HepG2 (cell line): ENCODE results near the gene ZNF3. TPM values are rescaled to one million over a fixed set of nuclear protein-coding genes. Genes with fewer than 3 reads are reported as not detected.

Experiments used
- ATAC-seq: fragments of 200-7000 bp; cut with Tn5 transposase; 3 replicates; pipeline ENCODE4 v1.9.1; 2020; ENCODE audit warnings: mild to moderate bottlenecking, moderate library complexity
- BruUV-seq: library from RNA; stranded (reverse); fragments of 400-500 nt; replicated peaks from 2 replicates; lab custom pipeline; 2021; lab: Mats Ljungman, UMichigan
- CTCF ChIA-PET: fragments of 300-600 bp; formaldehyde crosslinking; extraction: SDS; loops from one replicate; lab custom pipeline; 2021; ENCODE audit warnings: low total read pairs, inconsistent platforms, low intra/inter-chr PET ratio; lab: Yijun Ruan, JAX
- POLR2A ChIA-PET: fragments of 350-600 bp; sonication (Branson Sonifier 250); formaldehyde crosslinking; loops from one replicate; lab custom pipeline; 2020; ENCODE audit warnings: antibody characterized with exemption, inconsistent platforms; lab: Yijun Ruan, JAX
- DNase-seq: peaks from one replicate; pipeline ENCODE4 v3.0.0-alpha.2; 2015; ENCODE audit warnings: low spot score
- FAIRE-seq: peaks from 3 replicates; lab custom pipeline; 2011; peaks lifted over from hg19 to GRCh38; lab: Jason Lieb, UNC
- H2AFZ ChIP-seq: one replicate; pipeline ENCODE4 v1.6.1; 2011; ENCODE audit warnings: low read length, inconsistent platforms
- H3K27ac ChIP-seq: fragments of 300-600 bp; 3 replicates; pipeline ENCODE4 v1.8.0; 2011; ENCODE audit warnings: mixed run types, mild to moderate bottlenecking, mixed read lengths, low read length, inconsistent platforms; ENCODE audit not compliant: insufficient read depth; ENCODE audit errors: extremely low read length
- H3K27me3 ChIP-seq, 2 experiments: fragments of 200-600 bp in 1 of 2; 2 replicates in 1 of 2; 3 replicates in 1 of 2; pipeline versions ENCODE4 v1.6.0 to v1.8.0; 2011; ENCODE audit warnings: low read length in 2 of 2, mild to moderate bottlenecking in 2 of 2, moderate library complexity in 2 of 2, inconsistent platforms in 1 of 2; ENCODE audit not compliant: insufficient read depth in 2 of 2, control insufficient read depth in 1 of 2
- H3K36me3 ChIP-seq, 2 experiments: fragments of 200-600 bp in 1 of 2; replicated peaks in 1 of 2; 2 replicates in 1 of 2; 3 replicates in 1 of 2; pipeline versions ENCODE4 v1.5.1 to v1.8.0; 2011; ENCODE audit warnings: low read length in 2 of 2, inconsistent platforms in 1 of 2; ENCODE audit not compliant: insufficient read depth in 2 of 2, control insufficient read depth in 1 of 2
- H3K4me1 ChIP-seq: 2 replicates; pipeline ENCODE4 v1.5.1; 2012; ENCODE audit warnings: low read length, inconsistent platforms; ENCODE audit not compliant: insufficient read depth
- H3K4me2 ChIP-seq: 2 replicates; pipeline ENCODE4 v1.6.0; 2011; ENCODE audit warnings: low read depth, low read length, inconsistent platforms
- H3K4me3 ChIP-seq, 3 experiments: fragments of 200-600 bp in 1 of 3; sonication (generic), shearing (Covaris generic) in 1 of 3; replicated peaks in 1 of 3; 2 replicates each; pipeline ENCODE4 v1.5.1; 2011 to 2016; ENCODE audit warnings: low read length in 3 of 3, inconsistent platforms in 2 of 3, low read depth in 2 of 3, mild to moderate bottlenecking in 2 of 3, control low read depth in 1 of 3, mixed read lengths in 1 of 3; ENCODE audit not compliant: insufficient read depth in 1 of 3
- H3K79me2 ChIP-seq: one replicate; pipeline ENCODE4 v1.6.1; 2011; ENCODE audit warnings: low read length, inconsistent platforms; ENCODE audit not compliant: insufficient read depth
- H3K9ac ChIP-seq: 2 replicates; pipeline ENCODE4 v1.6.0; 2011; ENCODE audit warnings: mild to moderate bottlenecking, low read depth, low read length, inconsistent platforms; ENCODE audit not compliant: insufficient read depth
- H3K9me3 ChIP-seq: 2 replicates; pipeline ENCODE4 v1.5.1; 2012; ENCODE audit warnings: mild to moderate bottlenecking, low read length
- H4K20me1 ChIP-seq: 2 replicates; pipeline ENCODE4 v1.6.0; 2011; ENCODE audit warnings: inconsistent platforms, mild to moderate bottlenecking, low read length, moderate library complexity; ENCODE audit not compliant: insufficient read depth
- EEA1 ChIP-seq: sonication (generic); formaldehyde crosslinking; IDR thresholded peaks from 2 replicates; pipeline ENCODE4 v1.5.1; 2020; ENCODE audit warnings: mild to moderate bottlenecking, missing genetic modification reagents, borderline replicate concordance
- GTF2F1 ChIP-seq: fragments of 150-350 bp; IDR thresholded peaks from 2 replicates; pipeline ENCODE4 v1.6.1; 2014; ENCODE audit warnings: low read length
- HOXA5 ChIP-seq: sonication (generic); formaldehyde crosslinking; IDR thresholded peaks from 2 replicates; pipeline ENCODE4 v1.4.0; 2020; ENCODE audit warnings: missing genetic modification reagents
- MEIS2 ChIP-seq: sonication (generic); formaldehyde crosslinking; IDR thresholded peaks from 2 replicates; pipeline ENCODE4 v1.9.0; 2021; ENCODE audit warnings: mild to moderate bottlenecking, missing genetic modification reagents
- RBM22 ChIP-seq: fragments of 200-400 bp; formaldehyde crosslinking; optimal IDR thresholded peaks from 2 replicates; pipeline ENCODE3; 2017; ENCODE audit warnings: mild to moderate bottlenecking, low read length, moderate library complexity
- RFXAP ChIP-seq: sonication (generic); formaldehyde crosslinking; IDR thresholded peaks from 2 replicates; pipeline ENCODE4 v1.4.0; 2020; ENCODE audit warnings: missing genetic modification reagents, borderline replicate concordance
- SAP130 ChIP-seq: IDR thresholded peaks from 2 replicates; pipeline ENCODE4 v1.6.1; 2016; ENCODE audit warnings: low read depth
- SMYD3 ChIP-seq: sonication (generic); formaldehyde crosslinking; IDR thresholded peaks from 2 replicates; pipeline ENCODE4 v1.8.1; 2023; ENCODE audit warnings: mild to moderate bottlenecking, missing genetic modification reagents
- SOX5 ChIP-seq: IDR thresholded peaks from 2 replicates; pipeline ENCODE4 v1.6.1; 2016; ENCODE audit warnings: borderline replicate concordance
- ZFY ChIP-seq: sonication (generic); formaldehyde crosslinking; IDR thresholded peaks from 2 replicates; pipeline ENCODE4 v1.4.0; 2020; ENCODE audit warnings: missing genetic modification reagents
- ZNF235 ChIP-seq: sonication (generic); formaldehyde crosslinking; IDR thresholded peaks from 2 replicates; pipeline ENCODE4 v1.8.1; 2023; ENCODE audit warnings: mild to moderate bottlenecking, missing genetic modification reagents, borderline replicate concordance
- ZNF30 ChIP-seq: sonication (generic); formaldehyde crosslinking; IDR thresholded peaks from 2 replicates; pipeline ENCODE4 v1.5.0; 2020; ENCODE audit warnings: mild to moderate bottlenecking, missing genetic modification reagents
- ZNF550 ChIP-seq: sonication (generic); formaldehyde crosslinking; IDR thresholded peaks from 2 replicates; pipeline ENCODE4 v1.4.0; 2020; ENCODE audit warnings: mild to moderate bottlenecking, missing genetic modification reagents, borderline replicate concordance
- ZNF768 ChIP-seq: sonication (generic); formaldehyde crosslinking; IDR thresholded peaks from 2 replicates; pipeline ENCODE4 v1.4.0; 2020; ENCODE audit warnings: missing genetic modification reagents
- WGBS: methylation state at CpG from one replicate; pipeline ENCODE4 v1.1.6; 2017; ENCODE audit warnings: low lambda C conversion rate; 5-methylcytosine and 5-hydroxymethylcytosine counted together
- in situ Hi-C: cut with HindIII; loops from 2 replicates; pipeline ENCODE4 v1.10.0; 2017; ENCODE audit warnings: low pct_unique_long_range_greater_than_20kb; ENCODE audit not compliant: extremely low pct_ligation_motif_present
- intact Hi-C: fragments of 100-400 bp; cut with micrococcal nuclease; formaldehyde crosslinking; loops from one replicate; pipeline ENCODE4 v1.10.0; 2022; ENCODE audit not compliant: unreplicated experiment
- polyA plus RNA-seq, 8 experiments: library from polyadenylated mRNA; depleted of rRNA in 3 of 8; stranded (reverse) in 7 of 8; unstranded in 1 of 8; fragments of >200 nt; fragmentation: Illumina TruSeq in 4 of 8; extraction: Trizol in 4 of 8; gene quantifications; 2 replicates each; pipeline versions ENCODE4 v1.2.1 to v1.2.3, GENCODE V29; 2011 to 2016; ENCODE audit warnings: low read depth in 4 of 8, missing spikeins in 1 of 8, mixed read lengths in 1 of 8; ENCODE audit not compliant: insufficient read depth in 1 of 8
- total RNA-seq, 5 experiments: library from RNA; depleted of rRNA; stranded (reverse); fragments of >200 nt; fragmentation: Illumina TruSeq; extraction: Trizol; gene quantifications; 2 replicates each; pipeline ENCODE4 v1.2.3, GENCODE V29; 2016; ENCODE audit warnings: low read depth in 1 of 5
- TF ChIP-seq, protein P1 (sequence below): sonication (generic); formaldehyde crosslinking; conservative IDR thresholded peaks from 2 replicates; pipeline ENCODE4 v1.8.1; 2023; ENCODE audit warnings: missing genetic modification reagents
- TF ChIP-seq, protein P2 (sequence below): IDR thresholded peaks from 2 replicates; pipeline ENCODE4 v1.6.1; 2016
- TF ChIP-seq, protein P3 (sequence below): sonication (generic); formaldehyde crosslinking; IDR thresholded peaks from 2 replicates; pipeline ENCODE4 v1.4.0; 2020; ENCODE audit warnings: missing genetic modification reagents, low read depth, mild to moderate bottlenecking, borderline replicate concordance

Gene ZNF3
- total and polyA plus RNA-seq, 2 of the 13 experiments (the other 11 are each of a cell fraction or from before 2014, with no cell fraction given), result 33.7 to 56.9 TPM

DNA sequence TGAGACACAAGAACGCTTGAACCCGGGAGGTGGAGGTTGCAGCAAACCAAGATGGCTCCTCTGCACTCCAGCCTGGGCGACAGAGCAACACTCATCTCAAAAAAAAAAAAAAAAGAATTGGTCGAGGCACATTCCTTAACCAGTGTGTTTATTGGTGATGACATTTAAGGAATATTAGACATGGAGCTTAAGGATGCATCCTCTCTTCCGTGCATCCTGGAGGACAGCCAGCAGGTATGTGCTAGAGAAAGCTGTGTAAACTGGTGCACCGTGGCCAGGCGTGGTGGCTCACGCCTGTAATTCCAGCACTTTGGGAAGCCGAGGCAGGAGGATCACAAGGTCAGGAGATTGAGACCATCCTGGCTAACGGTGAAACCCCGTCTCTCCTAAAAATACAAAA lies 54.3 kb downstream of the ZNF3 start:
- Histone ChIP-seq H3K36me3 (peaks cover 30 to 72% of the 10 kb centered on the region in 2 experiments), H3K4me1 (peaks cover 41% of the 10 kb centered on the region), H3K9ac (no peak overlapping the region), H3K4me2 (no peak overlapping the region), H3K27ac (no peak overlapping the region), H4K20me1 (0 out of 2 replicates have a peak, but pooled peaks cover 7% of the 10 kb centered on the region), H2AFZ (no peak overlapping the region), H3K79me2 (peaks cover 17% of the 10 kb centered on the region), H3K27me3 (no peaks in the 10 kb centered on the region), H3K9me3 (no peaks in the 10 kb centered on the region), H3K4me3 (no peak overlapping the region)
- ChIA-PET POLR2A (interaction anchor here (0.7 to 1.4 kb wide), 2 partner anchors 26 to 29 kb away, joined by 3 read pairs; no protein-coding TSS in a partner anchor), CTCF (no interaction called here)
- no peak for ATAC-seq
- intact Hi-C loops, result no loop called here
- no peak for FAIRE-seq
- DNase-seq, result no peak
- in situ Hi-C loops, result no loop called here
- WGBS, result 96% methylated on average over 11 of the region's 11 CpGs
- no TSS peak for BruUV-seq
- TF ChIP-seq RBM22 (peak; percentile 75), EEA1 (CRISPR knock-in tag) (no peak)

GRCh38 chr7:100024020-100024619 lies 57.4 kb downstream of the ZNF3 start:
- intact Hi-C loops, result no loop called here
- FAIRE-seq (peak; percentile 23), ATAC-seq (peak; percentile 58), DNase-seq (peak; percentile 69)
- H2AFZ ChIP-seq, result no peak overlapping the region
- H3K27me3 ChIP-seq, result no peaks in the 10 kb centered on the region
- in situ Hi-C loops, result no loop called here
- CTCF ChIA-PET, result no interaction called here
- no peak overlapping the region; the same call in 1 of the 2 replicates for H3K4me2 ChIP-seq
- 45% methylated on average over 12 of the region's 12 CpGs for WGBS
- H3K36me3 ChIP-seq, result peaks cover 20 to 61% of the 10 kb centered on the region in 2 experiments
- no peaks in the 10 kb centered on the region for H3K9me3 ChIP-seq
- no peak overlapping the region for H3K9ac ChIP-seq
- H3K79me2 ChIP-seq, result peaks cover 44% of the 10 kb centered on the region
- peaks cover 72% of the 10 kb centered on the region for H3K4me1 ChIP-seq
- H3K27ac ChIP-seq, result peak overlapping the region; percentile 49
- H3K4me3 ChIP-seq, result no peak overlapping the region
- no TSS peak for BruUV-seq
- POLR2A ChIA-PET, result interaction anchor here (0.6 to 1.6 kb wide), 14 partner anchors 9 to 30 kb away, joined by 3 to 24 read pairs (median 5); partner anchors contain the start of genes ZKSCAN1 and ZSCAN21
- H4K20me1 ChIP-seq, result peaks cover 16% of the 10 kb centered on the region; the same call in 1 of the 2 replicates
- TF ChIP-seq RFXAP (CRISPR knock-in tag) (no peak), HOXA5 (CRISPR knock-in tag) (no peak), SAP130 (CRISPR knock-in tag) (peak; percentile 66; the same call in 1 of the 2 replicates), ZNF30 (no peak), ZNF550 (CRISPR knock-in tag) (no peak), ZNF768 (no peak), ZFY (no peak), GTF2F1 (no peak), SOX5 (peak; percentile 58; the same call in 1 of the 2 replicates), ZNF235 (CRISPR knock-in tag) (no peak), MEIS2 (no peak), SMYD3 (CRISPR knock-in tag) (0 out of 2 replicates have a peak, but pooled peaks have one; percentile 27)
- TF ChIP-seq, protein P1, sequence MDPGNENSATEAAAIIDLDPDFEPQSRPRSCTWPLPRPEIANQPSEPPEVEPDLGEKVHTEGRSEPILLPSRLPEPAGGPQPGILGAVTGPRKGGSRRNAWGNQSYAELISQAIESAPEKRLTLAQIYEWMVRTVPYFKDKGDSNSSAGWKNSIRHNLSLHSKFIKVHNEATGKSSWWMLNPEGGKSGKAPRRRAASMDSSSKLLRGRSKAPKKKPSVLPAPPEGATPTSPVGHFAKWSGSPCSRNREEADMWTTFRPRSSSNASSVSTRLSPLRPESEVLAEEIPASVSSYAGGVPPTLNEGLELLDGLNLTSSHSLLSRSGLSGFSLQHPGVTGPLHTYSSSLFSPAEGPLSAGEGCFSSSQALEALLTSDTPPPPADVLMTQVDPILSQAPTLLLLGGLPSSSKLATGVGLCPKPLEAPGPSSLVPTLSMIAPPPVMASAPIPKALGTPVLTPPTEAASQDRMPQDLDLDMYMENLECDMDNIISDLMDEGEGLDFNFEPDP (CRISPR knock-in tag), result no peak
- TF ChIP-seq, protein P2, sequence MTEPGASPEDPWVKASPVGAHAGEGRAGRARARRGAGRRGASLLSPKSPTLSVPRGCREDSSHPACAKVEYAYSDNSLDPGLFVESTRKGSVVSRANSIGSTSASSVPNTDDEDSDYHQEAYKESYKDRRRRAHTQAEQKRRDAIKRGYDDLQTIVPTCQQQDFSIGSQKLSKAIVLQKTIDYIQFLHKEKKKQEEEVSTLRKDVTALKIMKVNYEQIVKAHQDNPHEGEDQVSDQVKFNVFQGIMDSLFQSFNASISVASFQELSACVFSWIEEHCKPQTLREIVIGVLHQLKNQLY, result peak; percentile 82
- TF ChIP-seq, protein P3, sequence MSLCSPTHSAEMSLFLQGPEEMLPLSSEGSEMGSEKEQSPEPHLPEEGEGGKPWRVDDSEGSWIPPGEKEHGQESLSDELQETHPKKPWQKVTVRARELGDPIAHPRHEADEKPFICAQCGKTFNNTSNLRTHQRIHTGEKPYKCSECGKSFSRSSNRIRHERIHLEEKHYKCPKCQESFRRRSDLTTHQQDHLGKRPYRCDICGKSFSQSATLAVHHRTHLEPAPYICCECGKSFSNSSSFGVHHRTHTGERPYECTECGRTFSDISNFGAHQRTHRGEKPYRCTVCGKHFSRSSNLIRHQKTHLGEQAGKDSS (CRISPR knock-in tag), result no peak
